SJSA1 (cell line): ENCODE measurements around the gene MYO5A. TPM values are rescaled to one million over a fixed set of nuclear protein-coding genes. Genes with fewer than 3 reads are reported as not detected.
"Not testable (repeated sequence)": the region's sequence is repeated elsewhere in the genome, so short reads cannot be mapped to it uniquely, and the experiment has no call there.

Experiments
- DNase-seq, 2 experiments: peaks; one replicate each; pipeline ENCODE4 v3.0.0-alpha.2; 2015 to 2020; ENCODE audit warnings: low spot score in 2 of 2, low read depth in 1 of 2
- H3K27ac ChIP-seq: fragments of 250-450 bp; sonication (Bioruptor Pico); 2 replicates; pipeline ENCODE4 v1.5.1; 2020; ENCODE audit warnings: mild to moderate bottlenecking, moderate library complexity
- H3K27me3 ChIP-seq: fragments of 250-450 bp; sonication (Bioruptor Pico); replicated peaks from 2 replicates; pipeline ENCODE4 v1.5.1; 2020; ENCODE audit warnings: mild to moderate bottlenecking, moderate library complexity
- H3K36me3 ChIP-seq: fragments of 250-450 bp; sonication (Bioruptor Pico); 2 replicates; pipeline ENCODE4 v1.5.1; 2020; ENCODE audit warnings: mild to moderate bottlenecking
- H3K4me1 ChIP-seq: fragments of 250-450 bp; sonication (Bioruptor Pico); replicated peaks from 2 replicates; pipeline ENCODE4 v1.6.1; 2021; ENCODE audit warnings: mild to moderate bottlenecking
- H3K4me3 ChIP-seq: fragments of 250-450 bp; sonication (Bioruptor Pico); 2 replicates; pipeline ENCODE4 v1.5.1; 2020; ENCODE audit warnings: mild to moderate bottlenecking
- H3K9me3 ChIP-seq: fragments of 250-450 bp; sonication (Bioruptor Pico); replicated peaks from 2 replicates; pipeline ENCODE4 v1.5.1; 2020; ENCODE audit warnings: mild to moderate bottlenecking
- total RNA-seq: library from RNA; depleted of rRNA; stranded (reverse); fragments of >200 nt; shearing (Covaris generic); gene quantifications from 2 replicates; pipeline ENCODE4 v1.2.3, GENCODE V29; 2014

MYO5A gene
- total RNA-seq, 1 experiment from 2014 or later = 36.3 TPM

DNA sequence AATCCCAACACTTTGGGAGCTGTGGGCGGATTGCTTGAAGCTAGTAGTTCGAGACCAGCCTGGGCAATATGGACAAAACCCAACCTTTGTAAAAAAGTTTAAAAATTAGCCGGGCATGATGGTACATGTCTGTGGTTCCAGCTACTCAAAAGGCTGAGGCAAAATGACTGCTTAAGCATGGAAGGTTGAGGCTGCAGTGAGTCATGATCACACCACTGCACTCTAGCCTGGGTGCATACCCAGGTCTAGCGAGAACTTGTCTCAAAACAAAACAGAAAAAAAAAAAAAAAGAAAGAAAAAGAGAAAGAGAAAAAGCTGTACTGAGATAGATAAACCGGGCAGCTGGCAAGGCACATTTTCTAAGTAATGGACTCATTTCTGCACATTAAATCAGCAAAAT, 29.5 kb upstream of the MYO5A start:
- H3K4me1 ChIP-seq = peaks cover 20% of the 10 kb centered on the region
- no peaks in the 10 kb centered on the region for H3K27me3 ChIP-seq
- peak; percentile 48 to 54 for DNase-seq
- H3K36me3 ChIP-seq = peaks cover 57% of the 10 kb centered on the region
- peak overlapping the region; percentile 14; the same call in 1 of the 2 replicates for H3K27ac ChIP-seq
- no peak overlapping the region for H3K4me3 ChIP-seq
- no peaks in the 10 kb centered on the region for H3K9me3 ChIP-seq

DNA sequence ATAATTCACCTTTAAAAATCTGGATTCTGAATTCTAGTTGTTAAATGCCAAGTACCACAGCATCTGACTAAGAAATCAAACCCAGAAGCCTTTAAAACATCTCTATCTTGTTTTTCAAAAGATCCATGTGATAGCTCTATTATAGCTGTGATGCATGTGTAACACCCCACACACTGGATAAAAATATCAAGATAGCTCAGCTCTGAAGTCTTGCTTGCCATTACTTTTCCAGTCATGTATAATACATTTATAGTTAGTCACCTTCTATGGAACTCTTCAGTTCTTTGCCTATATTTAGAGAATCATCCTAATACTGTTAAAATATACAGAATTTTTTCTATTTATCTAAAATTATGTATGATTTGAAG, 28.6 kb upstream of the MYO5A start:
- Histone ChIP-seq H3K9me3 (no peaks in the 10 kb centered on the region), H3K27ac (0 out of 2 replicates have a peak overlapping the region, but pooled peaks have one; percentile 1), H3K36me3 (peaks cover 63% of the 10 kb centered on the region), H3K4me3 (no peak overlapping the region), H3K27me3 (no peaks in the 10 kb centered on the region), H3K4me1 (peaks cover 20% of the 10 kb centered on the region)
- DNase-seq = no peak

DNA sequence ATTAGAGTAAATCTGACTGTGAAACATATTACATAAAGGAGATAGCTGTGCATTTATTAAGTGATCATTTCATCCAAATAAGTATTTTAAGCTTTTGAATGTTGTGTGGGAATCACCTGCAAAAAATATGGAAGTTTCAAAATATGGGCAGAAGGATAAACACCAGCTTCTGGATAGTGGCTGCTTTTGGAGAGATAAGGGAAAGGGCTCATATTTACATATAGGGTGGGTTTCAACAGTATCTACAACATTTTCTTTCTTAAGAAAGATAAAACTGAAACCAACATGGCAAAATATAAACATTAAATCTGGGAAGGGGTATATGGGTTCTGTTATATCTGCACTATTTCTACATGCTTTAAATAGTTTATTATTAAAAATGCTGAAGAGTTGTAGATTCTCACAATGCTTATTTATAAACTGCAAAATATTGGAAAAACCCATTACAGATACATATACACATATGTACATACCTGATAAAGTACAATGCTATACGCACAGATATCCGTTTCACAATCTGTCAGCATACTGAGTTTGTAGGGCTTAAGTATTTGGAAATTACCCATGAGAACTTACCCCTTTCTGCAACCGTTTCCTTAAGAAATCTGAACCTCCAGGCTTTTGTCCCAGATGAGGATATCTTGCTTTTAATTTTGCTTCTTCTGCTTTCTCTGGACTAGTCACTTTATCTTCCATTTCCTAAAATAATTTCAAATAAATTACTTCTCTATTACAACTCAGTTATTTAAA, 28.0 kb upstream of the MYO5A start:
- Histone ChIP-seq H3K27me3 (no peaks in the 10 kb centered on the region), H3K9me3 (no peaks in the 10 kb centered on the region), H3K27ac (0 out of 2 replicates have a peak overlapping the region, but pooled peaks have one; percentile 1), H3K4me1 (peaks cover 20% of the 10 kb centered on the region), H3K4me3 (no peak overlapping the region), H3K36me3 (peaks cover 67% of the 10 kb centered on the region)
- DNase-seq = no peak

DNA sequence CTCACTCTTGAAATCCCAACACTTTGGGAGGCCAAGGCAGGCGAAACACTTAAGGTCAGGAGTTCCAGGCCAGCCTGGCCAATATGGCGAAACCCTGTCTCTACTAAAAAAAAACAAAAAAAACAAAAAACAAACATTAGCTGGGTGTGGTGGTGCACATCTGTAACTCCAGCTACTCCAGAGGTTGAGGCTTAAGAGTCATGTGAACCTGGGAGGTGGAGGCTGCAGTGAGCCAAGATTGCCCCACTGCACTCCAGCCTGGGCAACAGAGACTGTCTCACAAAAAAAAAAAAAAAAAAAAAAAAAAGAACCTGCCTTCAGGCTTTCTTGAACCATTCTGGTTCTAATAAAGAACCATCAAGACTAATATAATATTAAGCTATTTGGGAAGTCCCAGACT, 23.6 kb upstream of the MYO5A start:
- Histone ChIP-seq H3K9me3 (no peaks in the 10 kb centered on the region), H3K27me3 (no peaks in the 10 kb centered on the region), H3K27ac (no peak overlapping the region), H3K4me3 (no peak overlapping the region), H3K4me1 (no peaks in the 10 kb centered on the region), H3K36me3 (peaks cover 77% of the 10 kb centered on the region)
- DNase-seq = no peak

DNA sequence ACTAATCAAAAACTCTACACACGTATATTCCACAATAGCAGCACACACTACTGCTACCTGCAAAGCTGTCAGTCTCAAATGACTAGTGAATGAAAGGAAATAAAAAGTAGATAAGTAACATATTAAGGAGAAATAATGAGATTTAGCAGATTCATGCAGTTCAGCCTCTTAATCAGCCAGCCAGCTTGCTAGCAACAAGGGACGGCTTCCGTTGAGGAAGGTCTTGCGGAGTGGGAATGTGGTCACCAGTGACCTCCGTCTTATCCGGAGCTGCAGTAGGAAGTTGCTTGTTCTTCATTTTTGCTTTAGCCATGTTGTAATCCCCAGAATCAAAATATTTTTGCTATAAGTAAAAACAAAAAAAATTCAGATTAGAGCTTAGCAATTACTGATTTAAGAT, 23.1 kb upstream of the MYO5A start:
- H3K4me3 ChIP-seq = no peak overlapping the region
- H3K36me3 ChIP-seq = peaks cover 77% of the 10 kb centered on the region
- no peaks in the 10 kb centered on the region for H3K27me3 ChIP-seq
- H3K27ac ChIP-seq = no peak overlapping the region
- DNase-seq = no peak
- no peaks in the 10 kb centered on the region for H3K9me3 ChIP-seq
- no peaks in the 10 kb centered on the region for H3K4me1 ChIP-seq

DNA sequence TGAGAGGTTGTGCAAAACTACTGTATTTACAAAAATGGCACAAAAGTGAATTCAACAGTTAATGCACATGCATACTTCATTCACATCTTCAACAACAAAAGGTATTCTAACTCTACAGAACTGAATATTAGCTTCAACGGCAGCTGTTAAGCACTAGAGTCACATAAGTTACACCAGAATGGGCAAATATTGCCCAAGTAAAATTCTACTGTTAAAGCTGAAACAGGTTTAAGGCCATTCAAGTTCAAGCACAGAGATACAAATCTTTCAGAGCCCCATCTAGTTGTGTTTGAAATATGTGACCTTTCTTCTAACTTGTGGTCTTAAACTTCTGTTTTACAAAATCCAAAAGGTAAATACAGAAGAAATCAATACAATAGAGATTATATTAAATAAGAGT, 22.5 kb upstream of the MYO5A start:
- H3K4me1 ChIP-seq, H3K9me3 ChIP-seq, DNase-seq, H3K27me3 ChIP-seq, H3K27ac ChIP-seq, H3K4me3 ChIP-seq: not testable (repeated sequence)
- peaks cover 77% of the 10 kb centered on the region for H3K36me3 ChIP-seq

DNA sequence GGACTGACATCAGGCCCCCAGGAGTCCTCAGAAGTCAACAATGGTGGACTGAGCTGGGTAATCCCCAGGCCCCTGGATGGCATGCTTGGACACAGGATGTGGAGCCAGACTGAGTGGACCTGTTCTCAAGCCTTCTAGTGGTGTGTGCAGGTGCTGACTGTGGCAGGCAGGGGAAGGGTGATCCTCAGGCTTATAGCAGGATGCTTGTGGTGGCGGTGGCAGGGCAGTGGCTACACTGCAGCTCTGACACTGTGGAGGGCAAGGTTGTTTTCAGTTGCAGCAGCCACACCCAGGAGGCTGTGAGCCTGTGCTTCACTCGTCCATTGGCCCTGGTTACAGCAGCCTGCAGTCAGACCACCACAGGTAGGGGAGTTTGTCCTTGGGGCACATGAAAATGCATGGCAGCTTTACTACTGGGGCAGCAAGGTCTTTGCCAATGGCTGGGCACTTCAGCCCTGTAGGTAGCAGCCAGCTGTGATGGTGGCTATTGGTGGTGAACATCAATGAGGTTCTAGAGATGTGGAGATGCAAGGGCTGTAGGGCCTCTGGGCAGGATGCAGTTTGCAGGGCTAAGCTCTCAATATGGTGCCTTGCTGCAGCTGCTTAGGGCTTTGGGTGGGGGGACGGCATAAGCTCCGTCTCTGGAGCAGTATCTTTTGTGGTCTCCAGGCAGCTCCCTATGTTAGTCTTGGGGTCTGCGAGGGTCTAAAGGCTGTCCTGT, 17.5 kb upstream of the MYO5A start:
- Histone ChIP-seq H3K4me3 (no peak overlapping the region), H3K36me3 (peaks cover 41% of the 10 kb centered on the region), H3K27ac (no peak overlapping the region), H3K9me3 (no peaks in the 10 kb centered on the region), H3K4me1 (no peaks in the 10 kb centered on the region), H3K27me3 (no peaks in the 10 kb centered on the region)
- DNase-seq = no peak

DNA sequence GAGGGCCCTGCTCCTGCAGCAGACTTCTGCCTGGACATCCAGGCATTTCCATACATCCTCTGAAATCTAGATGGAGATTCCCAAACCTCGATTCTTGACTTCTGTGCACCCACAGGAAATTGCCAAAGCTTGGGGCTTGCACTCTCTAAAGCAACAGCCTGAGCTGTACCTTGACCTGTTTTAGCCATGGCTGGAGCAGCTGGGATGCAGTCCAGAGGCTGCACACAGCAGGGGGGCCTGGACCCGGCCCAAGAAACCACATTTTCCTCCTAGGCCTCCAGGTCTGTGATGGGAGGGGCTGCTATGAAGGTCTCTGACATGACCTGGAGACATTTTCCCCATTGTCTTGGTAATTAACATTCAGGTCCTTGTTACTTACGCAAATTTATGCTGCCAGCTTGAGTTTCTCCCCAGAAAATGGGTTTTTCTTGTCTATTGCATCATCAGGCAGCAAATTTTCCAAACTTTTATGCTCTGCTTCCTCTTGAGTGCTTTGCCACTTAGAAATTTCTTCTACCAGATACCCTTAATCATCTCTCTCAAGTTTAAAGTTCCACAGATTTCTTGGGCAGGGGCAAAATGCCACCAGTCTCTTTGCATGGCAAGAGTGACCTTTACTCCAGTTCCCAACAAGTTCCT, 11.8 kb upstream of the MYO5A start:
- Histone ChIP-seq H3K27me3 (no peaks in the 10 kb centered on the region), H3K36me3 (peaks cover 2% of the 10 kb centered on the region; the same call in 1 of the 2 replicates), H3K27ac (no peak overlapping the region), H3K9me3 (no peaks in the 10 kb centered on the region), H3K4me1 (no peaks in the 10 kb centered on the region), H3K4me3 (no peak overlapping the region)
- no peak for DNase-seq

DNA sequence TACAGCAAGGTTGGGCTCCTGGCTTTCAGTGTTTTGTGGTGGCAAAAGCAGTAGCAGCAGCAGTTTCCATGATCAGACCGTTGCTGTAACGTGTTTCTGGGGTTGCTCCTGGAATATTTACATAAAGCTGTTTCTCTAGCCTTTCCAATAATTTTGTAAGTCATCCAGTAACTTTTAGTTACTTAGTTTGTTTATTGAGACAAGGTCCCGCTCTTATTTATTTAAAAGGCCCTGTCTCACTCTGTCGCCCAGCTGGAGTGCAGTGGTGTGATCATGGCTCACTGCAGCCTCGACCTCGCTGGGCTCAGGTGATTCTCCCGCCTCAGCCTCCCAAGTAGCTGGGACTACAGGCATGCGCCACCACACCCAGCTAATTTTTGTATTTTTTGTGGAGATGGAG, 8.8 kb upstream of the MYO5A start:
- Histone ChIP-seq H3K9me3 (no peaks in the 10 kb centered on the region), H3K36me3 (no peaks in the 10 kb centered on the region), H3K27ac (no peak overlapping the region), H3K4me1 (no peaks in the 10 kb centered on the region), H3K4me3 (no peak overlapping the region), H3K27me3 (no peaks in the 10 kb centered on the region)
- no peak for DNase-seq

DNA sequence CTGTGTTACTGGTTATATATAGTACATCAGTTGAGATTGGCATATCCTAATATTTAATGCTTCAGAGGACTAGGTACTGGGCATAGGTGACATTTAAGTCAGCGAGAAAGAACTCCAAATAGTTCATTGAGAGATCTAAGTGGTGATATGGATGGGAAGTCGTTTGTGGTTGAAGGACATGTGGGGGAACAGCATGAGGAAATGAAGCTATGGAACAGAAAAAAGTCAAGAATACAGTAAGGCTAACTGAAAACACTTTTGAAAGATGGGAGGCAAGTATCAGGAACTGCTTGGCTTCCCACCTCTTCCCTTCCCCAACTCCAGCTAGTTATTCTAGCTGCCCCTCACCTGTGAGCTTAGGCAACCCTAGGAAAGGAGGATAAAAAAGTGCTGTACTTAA, 3.7 kb upstream of the MYO5A start:
- no peak for DNase-seq
- no peaks in the 10 kb centered on the region for H3K27me3 ChIP-seq
- H3K27ac ChIP-seq = no peak overlapping the region
- H3K36me3 ChIP-seq = peaks cover 4% of the 10 kb centered on the region; the same call in 1 of the 2 replicates
- no peaks in the 10 kb centered on the region for H3K9me3 ChIP-seq
- H3K4me3 ChIP-seq = no peak overlapping the region
- H3K4me1 ChIP-seq = peaks cover 17% of the 10 kb centered on the region

DNA sequence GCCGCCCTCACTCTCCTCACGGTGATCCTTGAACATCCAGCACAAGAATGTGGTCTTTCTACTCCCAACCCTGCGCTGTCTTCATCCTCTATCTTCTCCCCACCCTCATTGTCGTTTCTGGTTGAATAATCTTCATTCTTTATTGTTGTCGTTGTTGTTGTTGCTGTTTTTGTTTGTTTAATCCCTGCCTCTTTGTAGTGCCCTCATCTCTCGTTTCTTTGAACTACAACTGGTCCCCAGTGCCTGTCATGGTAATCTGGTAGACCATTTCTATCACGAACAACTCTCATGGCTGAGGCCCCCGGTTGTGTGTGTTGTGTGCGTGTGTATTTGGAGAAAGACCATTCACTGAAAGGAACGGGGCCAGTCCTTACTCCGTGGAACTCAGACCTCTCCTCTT, 1.3 kb upstream of the MYO5A start:
- Histone ChIP-seq H3K36me3 (peaks cover 4% of the 10 kb centered on the region; the same call in 1 of the 2 replicates), H3K4me3 (no peak overlapping the region), H3K27ac (no peak overlapping the region), H3K9me3 (no peaks in the 10 kb centered on the region), H3K4me1 (peaks cover 18% of the 10 kb centered on the region), H3K27me3 (no peaks in the 10 kb centered on the region)
- no peak for DNase-seq

DNA sequence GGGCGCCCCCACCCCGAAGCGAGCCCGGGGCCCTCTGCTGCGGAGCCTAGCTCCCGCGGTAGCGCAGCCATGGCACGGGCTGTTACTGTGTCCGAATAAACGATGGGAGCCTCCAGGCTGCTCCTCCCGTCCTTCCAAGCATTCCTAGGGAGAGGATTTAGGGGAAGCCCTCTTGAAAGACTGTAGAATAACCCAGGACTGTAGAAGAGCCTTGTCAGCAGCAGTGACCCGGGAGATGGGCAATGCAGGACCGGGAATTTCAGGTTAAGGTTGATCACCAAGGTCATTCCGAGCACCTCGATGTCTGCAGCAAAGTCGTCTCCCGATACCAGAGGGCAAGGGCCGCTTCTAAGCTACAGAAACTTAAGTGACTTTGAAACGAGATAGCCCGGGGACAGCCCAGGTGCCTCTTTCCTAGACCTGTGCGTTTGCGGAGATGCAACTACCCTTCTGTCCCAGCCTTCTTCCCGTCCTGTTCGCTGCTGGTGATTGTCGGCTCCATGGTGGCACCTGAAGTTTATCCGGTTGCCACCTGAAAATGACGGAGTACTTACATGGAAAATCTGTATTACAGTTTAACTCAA, 753 bp upstream of the MYO5A start:
- H3K27me3 ChIP-seq = no peaks in the 10 kb centered on the region
- no peaks in the 10 kb centered on the region for H3K9me3 ChIP-seq
- peak overlapping the region; percentile 91 for H3K4me3 ChIP-seq
- 0 out of 2 replicates have a peak overlapping the region, but pooled peaks have one; percentile 24 for H3K27ac ChIP-seq
- peaks cover 18% of the 10 kb centered on the region for H3K4me1 ChIP-seq
- DNase-seq = no peak
- peaks cover 4% of the 10 kb centered on the region; the same call in 1 of the 2 replicates for H3K36me3 ChIP-seq

DNA sequence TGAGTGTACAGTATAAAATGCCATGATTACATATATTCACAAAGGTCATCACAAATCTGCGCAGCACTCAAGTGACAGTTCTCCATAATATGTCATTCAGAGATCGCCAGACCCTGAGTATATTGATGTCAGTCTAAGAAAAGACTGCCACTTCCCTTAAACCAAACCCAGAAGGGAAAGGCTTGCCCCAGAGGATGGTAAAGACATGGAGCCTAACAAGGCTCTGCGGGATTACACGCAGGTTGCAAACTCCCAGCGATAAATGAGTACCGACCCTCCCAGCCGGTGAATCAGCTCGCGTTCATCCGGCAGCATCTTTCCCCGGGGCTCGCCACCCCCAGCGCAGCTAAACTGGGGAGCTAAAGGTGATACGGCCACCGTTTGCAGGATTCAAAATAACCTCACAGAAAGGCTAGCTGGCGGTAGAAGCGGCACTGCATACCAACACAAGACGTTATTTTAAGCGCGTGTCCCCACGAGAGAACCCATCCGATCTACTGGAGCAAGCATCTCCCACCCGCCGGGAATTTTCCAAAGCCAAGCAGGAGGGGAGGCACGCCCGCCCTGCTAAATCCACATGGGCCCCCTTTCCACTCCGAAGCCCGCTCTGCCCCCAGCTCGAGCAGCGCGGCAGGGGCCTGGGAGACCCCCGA, 643 bp downstream of the MYO5A start:
- H3K4me1 ChIP-seq = peaks cover 27% of the 10 kb centered on the region
- no peak for DNase-seq
- peak overlapping the region; percentile 5; the same call in 1 of the 2 replicates for H3K27ac ChIP-seq
- H3K9me3 ChIP-seq = no peaks in the 10 kb centered on the region
- H3K27me3 ChIP-seq = no peaks in the 10 kb centered on the region
- H3K4me3 ChIP-seq = peak overlapping the region; percentile 91
- peaks cover 4% of the 10 kb centered on the region; the same call in 1 of the 2 replicates for H3K36me3 ChIP-seq
